Dermis microvascular lymphatic vessel endothelial cell (primary cell): ENCODE measurements around the gene DEFB128. TPM values are rescaled to one million over a fixed set of nuclear protein-coding genes. Genes with fewer than 3 reads are reported as not detected.

Experiments
- DNase-seq, 2 donors: peaks; one replicate each; pipeline versions ENCODE4 v3.0.0 to v3.0.0-alpha.2; 2010; ENCODE audit warnings: low read depth in 2 of 2
- total RNA-seq: library from RNA; depleted of rRNA; stranded (reverse); fragments of >200 nt; gene quantifications from 2 replicates; pipeline ENCODE4 v1.2.1, GENCODE V29; 2014

DEFB128 gene
- total RNA-seq, 1 donor from 2014 or later, result not detected

DNA sequence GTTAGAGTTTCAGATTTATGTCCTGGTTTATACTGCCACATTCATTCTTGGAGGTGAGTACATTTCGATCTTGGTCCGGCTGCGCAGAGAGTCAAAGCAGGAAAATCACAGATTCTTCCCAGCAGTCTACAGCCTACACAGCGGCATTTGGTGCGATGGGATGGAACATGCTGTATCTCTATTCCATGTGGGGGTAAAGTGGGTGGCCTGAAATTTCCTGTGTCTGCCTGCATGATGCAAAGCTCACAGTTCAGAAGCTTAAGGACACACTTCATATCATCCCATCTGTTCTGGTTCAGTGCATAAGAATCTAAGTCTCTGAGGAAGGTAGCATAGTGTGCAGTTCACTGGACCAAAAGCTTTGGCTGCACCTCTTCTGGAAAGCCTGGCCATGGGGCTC lies 32.4 kb downstream of the DEFB128 start, which contains the start of gene DEFB127:
Gene DEFB127, plus strand, starts transcription at position 301 of the 400 bp plus-strand sequence. Its CDS starts 91 bp downstream, at position 392.
- DNase-seq, result no peak

DNA sequence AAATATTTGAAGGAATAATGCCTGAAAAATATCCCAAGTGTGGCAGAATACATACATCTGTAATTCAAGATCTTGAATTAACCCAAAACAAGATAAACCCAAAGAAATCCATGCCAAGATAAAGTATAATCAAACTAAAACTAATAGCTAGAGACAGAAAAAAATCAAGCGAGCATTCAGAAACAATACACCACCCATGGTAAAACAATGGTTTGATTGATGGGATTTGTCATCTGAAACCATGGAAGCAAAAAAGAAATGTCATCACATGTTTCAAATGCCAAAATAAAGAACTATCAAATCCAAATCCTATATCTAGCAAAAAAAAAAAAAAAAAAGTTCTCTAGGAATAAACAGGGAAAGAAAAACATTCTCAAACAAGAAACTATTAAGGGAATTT lies 37.4 kb downstream of the DEFB128 start:
- DNase-seq, result no peak

DNA sequence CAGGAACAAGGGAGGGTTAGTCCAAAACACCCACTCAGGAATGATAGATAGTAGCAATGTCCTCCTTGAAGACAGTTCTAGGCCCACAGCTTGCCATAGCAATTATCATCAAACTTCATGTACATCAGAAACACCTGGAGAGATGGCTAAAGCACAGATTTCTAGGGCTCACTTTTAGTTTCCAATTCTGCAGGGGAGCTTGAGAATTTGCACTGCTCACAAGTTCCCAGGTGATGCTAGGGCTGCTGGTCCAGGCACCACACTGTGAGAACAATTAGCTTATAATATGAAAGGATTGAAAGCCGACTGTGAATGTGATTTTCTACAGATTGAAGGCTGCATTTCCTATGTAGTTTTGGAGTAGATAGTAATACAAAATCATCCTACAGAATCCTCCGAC lies 43.6 kb downstream of the DEFB128 start:
- DNase-seq, result no peak

DNA sequence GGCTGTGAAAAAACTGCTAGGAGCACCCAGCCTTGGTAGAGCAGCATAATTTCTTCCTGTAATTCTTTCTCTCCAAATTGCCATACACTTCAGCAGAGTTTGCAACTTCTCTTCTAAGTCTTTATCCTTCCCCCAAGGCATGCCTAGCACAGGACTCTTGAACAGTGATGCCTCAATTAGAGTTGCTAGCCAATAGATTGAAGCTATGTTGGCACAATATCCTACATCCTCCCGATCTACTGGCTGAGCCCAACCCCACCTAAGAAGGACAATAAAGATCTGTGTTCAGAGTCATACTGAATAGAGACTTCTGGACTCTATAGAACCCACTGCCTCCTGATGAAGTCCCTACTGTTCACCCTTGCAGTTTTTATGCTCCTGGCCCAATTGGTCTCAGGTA lies 47.2 kb downstream of the DEFB128 start, which contains the start of gene DEFB126:
Gene DEFB126, plus strand, starts transcription at position 301 of the 400 bp plus-strand sequence. Its CDS starts 39 bp downstream, at position 340.
- DNase-seq, result no peak

Other genes with a start within 250 kb of the DEFB128 start
- gene DEFB125, start 102.0 kb downstream of the DEFB128 start, total RNA-seq, result not detected in 2 replicates
- gene DEFB126, start 47.1 kb downstream of the DEFB128 start, total RNA-seq, result not detected in 2 replicates
- not detected in 2 replicates for gene DEFB127, start 32.3 kb downstream of the DEFB128 start, total RNA-seq
- gene DEFB129, start 37.5 kb upstream of the DEFB128 start, total RNA-seq, result not detected in 2 replicates
- not detected in 2 replicates for gene DEFB132, start 68.0 kb upstream of the DEFB128 start, total RNA-seq
- 1.7 and 2.3 TPM in 2 replicates for gene C20orf96, start 101.0 kb upstream of the DEFB128 start, total RNA-seq
- gene ZCCHC3, start 107.9 kb upstream of the DEFB128 start, total RNA-seq, result 15.8 and 18.8 TPM in 2 replicates
- 1.7 and 2.9 TPM in 2 replicates for gene SOX12, start 135.8 kb upstream of the DEFB128 start, total RNA-seq
- 10.5 and 25.2 TPM in 2 replicates for gene NRSN2, start 157.4 kb upstream of the DEFB128 start, total RNA-seq
- gene TRIB3, start 191.0 kb upstream of the DEFB128 start, total RNA-seq, result 36.7 and 47.4 TPM in 2 replicates
- 53.7 and 80.9 TPM in 2 replicates for gene RBCK1, start 218.6 kb upstream of the DEFB128 start, total RNA-seq